HG03469 (cell line): ENCODE results near the gene ANXA2R.
A peak's percentile ranks its signal among the peaks of the same experiment; 100 is the strongest.
"Not testable (repeated sequence)": the region's sequence is repeated elsewhere in the genome, so short reads cannot be mapped to it uniquely, and the experiment has no call there.

ENCODE experiments used
- ATAC-seq: cut with Tn5 transposase; IDR thresholded peaks from one replicate; pipeline ENCODE4 v1.9.1; 2021; ENCODE audit warnings: mild to moderate bottlenecking, moderate library complexity, moderate number of reproducible peaks; ENCODE audit not compliant: unreplicated experiment

ANXA2R gene

GRCh38 chr5:43061352-43062075 is 21.4 kb upstream of the ANXA2R start:
- ATAC-seq = no peak

GRCh38 chr5:43060020-43060419 is 19.9 kb upstream of the ANXA2R start:
- not testable (repeated sequence) for ATAC-seq

- not testable (repeated sequence) for ATAC-seq
Measured at GRCh38 chr5:43055098-43055497, 15.0 kb upstream of the ANXA2R start.

GRCh38 chr5:43051684-43052083 is 11.6 kb upstream of the ANXA2R start:
- no peak for ATAC-seq

GRCh38 chr5:43050384-43050783 is 10.3 kb upstream of the ANXA2R start:
- ATAC-seq = no peak

GRCh38 chr5:43049236-43049635 is 9.1 kb upstream of the ANXA2R start:
- no peak for ATAC-seq

- no peak for ATAC-seq
Measured at GRCh38 chr5:43046474-43046873, 6.4 kb upstream of the ANXA2R start.

- ATAC-seq = no peak
Measured at GRCh38 chr5:43045236-43045635, 5.1 kb upstream of the ANXA2R start.

GRCh38 chr5:43044181-43044914 is 4.2 kb upstream of the ANXA2R start:
- ATAC-seq = no peak

- no peak for ATAC-seq
Measured at GRCh38 chr5:43043400-43043756, 3.3 kb upstream of the ANXA2R start.

- no peak for ATAC-seq
Measured at GRCh38 chr5:43042626-43043399, 2.7 kb upstream of the ANXA2R start.

GRCh38 chr5:43042176-43042625 is 2.1 kb upstream of the ANXA2R start:
- peak; percentile 19 for ATAC-seq

GRCh38 chr5:43041669-43042175 is 1.6 kb upstream of the ANXA2R start:
- peak; percentile 0 for ATAC-seq

GRCh38 chr5:43041110-43041668 is 1.1 kb upstream of the ANXA2R start:
- no peak for ATAC-seq

- no peak for ATAC-seq
Measured at GRCh38 chr5:43039471-43040286, 440 bp downstream of the ANXA2R start.

- ATAC-seq = no peak
Measured at GRCh38 chr5:43039152-43039470, 1.0 kb downstream of the ANXA2R start.

GRCh38 chr5:43038496-43038989 is 1.6 kb downstream of the ANXA2R start:
- ATAC-seq = no peak

GRCh38 chr5:43037636-43038495 is 2.3 kb downstream of the ANXA2R start:
- ATAC-seq = peak; percentile 33
